Limb (tissue), 2 donors: Measurements from ENCODE around the gene CEP164.

ENCODE experiments used
- DNase-seq, 2 donors: peaks; one replicate each; pipeline ENCODE4 v3.0.0-alpha.2; 2016; ENCODE audit errors: extremely low spot score in 2 of 2

The CEP164 gene

DNA sequence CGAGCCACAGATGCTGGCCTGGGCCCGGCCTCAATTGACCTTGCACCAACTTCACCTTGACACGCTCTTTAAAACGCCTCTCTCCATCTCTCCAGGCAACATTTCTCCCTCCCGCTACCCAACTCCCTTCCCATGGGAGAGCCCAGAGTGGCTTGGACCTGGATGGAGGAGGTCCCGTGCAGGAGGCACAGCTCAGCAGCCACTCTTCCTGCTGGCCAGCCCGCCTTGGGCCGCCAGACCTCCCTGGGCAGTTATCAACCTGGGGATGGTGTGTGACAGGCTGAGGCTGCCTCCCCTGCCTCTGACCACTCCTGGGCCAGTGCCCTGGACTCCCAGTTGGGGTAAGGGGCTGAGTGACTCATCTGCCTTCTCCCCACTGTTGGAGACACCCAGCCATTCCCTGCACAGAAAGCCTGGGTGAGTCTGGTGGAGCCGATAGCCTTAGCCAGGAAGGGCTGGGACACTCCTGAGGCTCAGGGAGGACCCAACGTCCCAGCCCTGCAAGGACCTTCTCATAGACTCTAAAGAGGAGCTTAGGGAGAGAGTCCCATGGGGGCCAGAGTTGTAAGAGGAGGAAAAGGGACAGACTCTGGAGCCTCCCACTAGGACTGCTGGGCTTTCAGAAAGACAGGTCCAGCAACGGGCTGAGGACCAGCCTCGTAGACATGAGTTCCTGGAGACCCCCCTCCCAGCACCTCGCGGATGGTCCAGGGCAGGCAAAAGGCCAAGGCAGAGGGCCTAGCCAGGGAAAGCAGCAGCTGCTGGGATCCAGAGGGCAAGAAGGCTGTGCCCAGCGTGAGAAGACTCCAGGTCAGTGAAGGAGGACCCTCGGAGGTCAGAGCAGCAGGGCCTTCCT lies 131.7 kb downstream of the CEP164 start:
- no peak for DNase-seq

GRCh38 chr11:117459979-117460300 lies 132.3 kb downstream of the CEP164 start:
- no peak for DNase-seq

- DNase-seq, result no peak
These were observed 133.9 kb downstream of the CEP164 start for GRCh38 chr11:117461396-117462182.

GRCh38 chr11:117462183-117462863 lies 134.7 kb downstream of the CEP164 start:
- DNase-seq, result no peak

- no peak for DNase-seq
These were observed 135.2 kb downstream of the CEP164 start for GRCh38 chr11:117462864-117463247.
